Measurements from ENCODE around the gene UBASH3A.
A peak's percentile ranks its signal among the peaks of the same experiment; 100 is the strongest.

UBASH3A gene

GRCh38 chr21:42377211-42377950 lies 26.3 kb upstream of the UBASH3A start:
- Histone ChIP-seq H2AK5ac (ENCODE audit: low read depth, low read length) (peak overlapping the region; percentile 27), H3K4me3 (ENCODE audit: low read length in 2 of 2) (no peak overlapping the region), H2BK5ac (ENCODE audit: low read length) (no peak overlapping the region), H2BK15ac (ENCODE audit: low read length) (no peak overlapping the region), H3K27ac (replicated peaks; ENCODE audit: low read length) (no peak overlapping the region), H3K4me2 (ENCODE audit: insufficient read depth, low read length, poor library complexity, severe bottlenecking) (no peak overlapping the region), H2BK120ac (ENCODE audit: low read depth, low read length) (no peak overlapping the region), H3K18ac (ENCODE audit: low read length) (no peak overlapping the region), H4K91ac (ENCODE audit: low read depth, low read length, poor library complexity) (no peak overlapping the region), H2BK12ac (ENCODE audit: low read length) (no peak overlapping the region), H2AFZ (ENCODE audit: low read length) (no peak overlapping the region), H3K14ac (ENCODE audit: low read length) (no peak overlapping the region), H3K27me3 (ENCODE audit: control insufficient read depth in 3 of 3, insufficient read depth in 3 of 3, low read depth in 1 of 3, low read length in 3 of 3) (peaks cover 0 to 2% (median 0%) of the 10 kb centered on the region in 3 experiments), H4K8ac (ENCODE audit: low read depth, low read length) (peak overlapping the region; percentile 24), H3K4me1 (ENCODE audit: control insufficient read depth in 2 of 2, insufficient read depth in 1 of 2, low read depth in 1 of 2, low read length in 2 of 2) (peaks cover 0 to 2% of the 10 kb centered on the region in 2 donors), H3K36me3 (replicated peaks in 1 of 2; ENCODE audit: control insufficient read depth in 2 of 2, insufficient read depth in 2 of 2, low read length in 2 of 2) (no peaks in the 10 kb centered on the region), H3K79me1 (ENCODE audit: low read depth, low read length) (no peaks in the 10 kb centered on the region), H3K9ac (ENCODE audit: low read depth, low read length, poor library complexity) (no peak overlapping the region), H3K23ac (ENCODE audit: low read depth, low read length, poor library complexity) (no peak overlapping the region), H3K9me3 (replicated peaks in 1 of 2; ENCODE audit: control insufficient read depth in 2 of 2, insufficient read depth in 1 of 2, low read depth in 1 of 2, low read length in 2 of 2) (no peaks in the 10 kb centered on the region), H3K4ac (ENCODE audit: low read length) (no peak overlapping the region)
- no CpG with 5 or more reads among the region's 24 CpGs for WGBS, 2 donors (ENCODE audit: extremely low coverage in 2 of 2, insufficient read length in 2 of 2, insufficient replicate concordance in 1 of 2)
- no peak for DNase-seq (ENCODE audit: low spot score)

GRCh38 chr21:42377951-42378340 lies 25.8 kb upstream of the UBASH3A start:
- Histone ChIP-seq H3K27ac (replicated peaks; ENCODE audit: low read length) (no peak overlapping the region), H3K18ac (ENCODE audit: low read length) (no peak overlapping the region), H3K14ac (ENCODE audit: low read length) (no peak overlapping the region), H2BK5ac (ENCODE audit: low read length) (no peak overlapping the region), H3K79me1 (ENCODE audit: low read depth, low read length) (no peaks in the 10 kb centered on the region), H3K23ac (ENCODE audit: low read depth, low read length, poor library complexity) (no peak overlapping the region), H3K27me3 (ENCODE audit: control insufficient read depth in 3 of 3, insufficient read depth in 3 of 3, low read depth in 1 of 3, low read length in 3 of 3) (peaks cover 0 to 2% (median 0%) of the 10 kb centered on the region in 3 experiments), H3K9me3 (replicated peaks in 1 of 2; ENCODE audit: control insufficient read depth in 2 of 2, insufficient read depth in 1 of 2, low read depth in 1 of 2, low read length in 2 of 2) (no peaks in the 10 kb centered on the region), H2AFZ (ENCODE audit: low read length) (no peak overlapping the region), H3K4me1 (ENCODE audit: control insufficient read depth in 2 of 2, insufficient read depth in 1 of 2, low read depth in 1 of 2, low read length in 2 of 2) (peaks cover 0 to 2% of the 10 kb centered on the region in 2 donors), H4K8ac (ENCODE audit: low read depth, low read length) (peak overlapping the region; percentile 24), H2AK5ac (ENCODE audit: low read depth, low read length) (no peak overlapping the region), H4K91ac (ENCODE audit: low read depth, low read length, poor library complexity) (no peak overlapping the region), H3K4me3 (ENCODE audit: low read length in 2 of 2) (no peak overlapping the region), H2BK15ac (ENCODE audit: low read length) (no peak overlapping the region), H3K9ac (ENCODE audit: low read depth, low read length, poor library complexity) (no peak overlapping the region), H2BK12ac (ENCODE audit: low read length) (no peak overlapping the region), H2BK120ac (ENCODE audit: low read depth, low read length) (no peak overlapping the region), H3K4me2 (ENCODE audit: insufficient read depth, low read length, poor library complexity, severe bottlenecking) (no peak overlapping the region), H3K36me3 (replicated peaks in 1 of 2; ENCODE audit: control insufficient read depth in 2 of 2, insufficient read depth in 2 of 2, low read length in 2 of 2) (no peaks in the 10 kb centered on the region), H3K4ac (ENCODE audit: low read length) (no peak overlapping the region)
- DNase-seq (ENCODE audit: low spot score): no peak
- WGBS, 2 donors (ENCODE audit: extremely low coverage in 2 of 2, insufficient read length in 2 of 2, insufficient replicate concordance in 1 of 2): no CpG with 5 or more reads among the region's 5 CpGs

- no peak for DNase-seq (ENCODE audit: low spot score)
- WGBS, 2 donors (ENCODE audit: extremely low coverage in 2 of 2, insufficient read length in 2 of 2, insufficient replicate concordance in 1 of 2): no CpG with 5 or more reads among the region's 8 CpGs
- peaks cover 0 to 2% (median 0%) of the 10 kb centered on the region in 3 experiments for H3K27me3 ChIP-seq (ENCODE audit: control insufficient read depth in 3 of 3, insufficient read depth in 3 of 3, low read depth in 1 of 3, low read length in 3 of 3)
- no peak overlapping the region for H2BK15ac ChIP-seq (ENCODE audit: low read length)
- H2AFZ ChIP-seq (ENCODE audit: low read length): no peak overlapping the region
- no peak overlapping the region for H2BK12ac ChIP-seq (ENCODE audit: low read length)
- no peak overlapping the region for H2AK5ac ChIP-seq (ENCODE audit: low read depth, low read length)
- peaks cover 0 to 2% of the 10 kb centered on the region in 2 donors for H3K4me1 ChIP-seq (ENCODE audit: control insufficient read depth in 2 of 2, insufficient read depth in 1 of 2, low read depth in 1 of 2, low read length in 2 of 2)
- H3K18ac ChIP-seq (ENCODE audit: low read length): no peak overlapping the region
- no peaks in the 10 kb centered on the region for H3K79me1 ChIP-seq (ENCODE audit: low read depth, low read length)
- no peak overlapping the region for H3K9ac ChIP-seq (ENCODE audit: low read depth, low read length, poor library complexity)
- H3K27ac ChIP-seq (replicated peaks; ENCODE audit: low read length): no peak overlapping the region
- H3K4me3 ChIP-seq (ENCODE audit: low read length in 2 of 2): no peak overlapping the region
- no peak overlapping the region for H3K4me2 ChIP-seq (ENCODE audit: insufficient read depth, low read length, poor library complexity, severe bottlenecking)
- no peak overlapping the region for H4K91ac ChIP-seq (ENCODE audit: low read depth, low read length, poor library complexity)
- no peak overlapping the region for H4K8ac ChIP-seq (ENCODE audit: low read depth, low read length)
- no peaks in the 10 kb centered on the region for H3K36me3 ChIP-seq (replicated peaks in 1 of 2; ENCODE audit: control insufficient read depth in 2 of 2, insufficient read depth in 2 of 2, low read length in 2 of 2)
- H3K23ac ChIP-seq (ENCODE audit: low read depth, low read length, poor library complexity): no peak overlapping the region
- no peak overlapping the region for H2BK120ac ChIP-seq (ENCODE audit: low read depth, low read length)
- no peaks in the 10 kb centered on the region for H3K9me3 ChIP-seq (replicated peaks in 1 of 2; ENCODE audit: control insufficient read depth in 2 of 2, insufficient read depth in 1 of 2, low read depth in 1 of 2, low read length in 2 of 2)
- H2BK5ac ChIP-seq (ENCODE audit: low read length): no peak overlapping the region
- H3K14ac ChIP-seq (ENCODE audit: low read length): no peak overlapping the region
- H3K4ac ChIP-seq (ENCODE audit: low read length): no peak overlapping the region
Observed at GRCh38 chr21:42378418-42378817, 25.3 kb upstream of the UBASH3A start.

GRCh38 chr21:42379426-42380215 lies 24.1 kb upstream of the UBASH3A start:
- Histone ChIP-seq H2BK5ac (ENCODE audit: low read length) (no peak overlapping the region), H3K9ac (ENCODE audit: low read depth, low read length, poor library complexity) (no peak overlapping the region), H3K79me1 (ENCODE audit: low read depth, low read length) (no peaks in the 10 kb centered on the region), H4K91ac (ENCODE audit: low read depth, low read length, poor library complexity) (no peak overlapping the region), H2BK15ac (ENCODE audit: low read length) (no peak overlapping the region), H3K4ac (ENCODE audit: low read length) (no peak overlapping the region), H3K18ac (ENCODE audit: low read length) (peak overlapping the region; percentile 46), H3K4me1 (ENCODE audit: control insufficient read depth in 2 of 2, insufficient read depth in 1 of 2, low read depth in 1 of 2, low read length in 2 of 2) (peaks cover 0 to 2% of the 10 kb centered on the region in 2 donors), H3K4me2 (ENCODE audit: insufficient read depth, low read length, poor library complexity, severe bottlenecking) (no peak overlapping the region), H2BK12ac (ENCODE audit: low read length) (no peak overlapping the region), H4K8ac (ENCODE audit: low read depth, low read length) (no peak overlapping the region), H3K4me3 (ENCODE audit: low read length in 2 of 2) (no peak overlapping the region), H3K27me3 (ENCODE audit: control insufficient read depth in 3 of 3, insufficient read depth in 3 of 3, low read depth in 1 of 3, low read length in 3 of 3) (peaks cover 0 to 2% (median 0%) of the 10 kb centered on the region in 3 experiments), H3K27ac (replicated peaks; ENCODE audit: low read length) (no peak overlapping the region), H2AK5ac (ENCODE audit: low read depth, low read length) (peak overlapping the region; percentile 13), H3K9me3 (replicated peaks in 1 of 2; ENCODE audit: control insufficient read depth in 2 of 2, insufficient read depth in 1 of 2, low read depth in 1 of 2, low read length in 2 of 2) (no peaks in the 10 kb centered on the region), H2AFZ (ENCODE audit: low read length) (no peak overlapping the region), H3K36me3 (replicated peaks in 1 of 2; ENCODE audit: control insufficient read depth in 2 of 2, insufficient read depth in 2 of 2, low read length in 2 of 2) (no peaks in the 10 kb centered on the region), H2BK120ac (ENCODE audit: low read depth, low read length) (no peak overlapping the region), H3K14ac (ENCODE audit: low read length) (no peak overlapping the region), H3K23ac (ENCODE audit: low read depth, low read length, poor library complexity) (no peak overlapping the region)
- no CpG with 5 or more reads among the region's 17 CpGs for WGBS, 2 donors (ENCODE audit: extremely low coverage in 2 of 2, insufficient read length in 2 of 2, insufficient replicate concordance in 1 of 2)
- DNase-seq (ENCODE audit: low spot score): no peak
